K562 (cell line): ENCODE measurements around the gene SLC25A26. TPM values are rescaled to one million over a fixed set of nuclear protein-coding genes. Genes with fewer than 3 reads are reported as not detected.

ENCODE experiments used
- ATAC-seq: fragments of 200-7000 bp; cut with Tn5 transposase; 3 replicates; pipeline ENCODE4 v1.9.1; 2020; ENCODE audit warnings: moderate library complexity
- BruUV-seq: library from RNA; stranded (reverse); fragments of 400-500 nt; replicated peaks from 2 replicates; lab custom pipeline; 2021; lab: Mats Ljungman, UMichigan
- CTCF ChIA-PET: fragments of 300-600 bp; formaldehyde crosslinking; extraction: SDS; loops from one replicate; lab custom pipeline; 2021; ENCODE audit warnings: low intra/inter-chr PET ratio; lab: Yijun Ruan, JAX
- POLR2A ChIA-PET: fragments of 300-600, 350-650 bp; sonication (Branson Sonifier 250); formaldehyde crosslinking; extraction: SDS; loops from one replicate; lab custom pipeline; 2021; ENCODE audit warnings: antibody characterized with exemption, inconsistent platforms; lab: Yijun Ruan, JAX
- DNase-seq, 4 experiments: peaks; one replicate each; pipeline versions ENCODE4 v3.0.0 to v3.0.0-alpha.2; 2011 to 2018; ENCODE audit warnings: low spot score in 3 of 4, mixed read lengths in 3 of 4; ENCODE audit errors: extremely low read depth in 1 of 4
- FAIRE-seq: peaks from 2 replicates; lab custom pipeline; 2011; peaks lifted over from hg19 to GRCh38; lab: Jason Lieb, UNC
- H2AFZ ChIP-seq: 2 replicates; pipeline ENCODE4 v1.6.0; 2011; ENCODE audit warnings: low read depth, low read length, control low read depth, inconsistent platforms
- H3K27ac ChIP-seq: fragments of 200-600 bp; 3 replicates; pipeline ENCODE4 v1.8.0; 2011; ENCODE audit warnings: low read depth, mild to moderate bottlenecking, control low read depth, inconsistent platforms, low read length, moderate library complexity, mixed read lengths; ENCODE audit errors: extremely low read depth
- H3K27me3 ChIP-seq, 2 experiments: fragments of 300-600 bp in 1 of 2; 2 replicates in 1 of 2; 3 replicates in 1 of 2; pipeline versions ENCODE4 v1.6.0 to v1.8.0; 2011; ENCODE audit warnings: inconsistent platforms in 2 of 2, low read length in 2 of 2, mild to moderate bottlenecking in 1 of 2, mixed read lengths in 1 of 2, moderate library complexity in 1 of 2; ENCODE audit not compliant: control insufficient read depth in 2 of 2, insufficient read depth in 2 of 2
- H3K36me3 ChIP-seq: fragments of 300-600 bp; 3 replicates; pipeline ENCODE4 v1.8.0; 2011; ENCODE audit warnings: mild to moderate bottlenecking, low read length, inconsistent platforms; ENCODE audit not compliant: control insufficient read depth, insufficient read depth
- H3K4me1 ChIP-seq, 2 experiments: fragments of 200-600 bp in 1 of 2; replicated peaks in 1 of 2; 2 replicates in 1 of 2; 3 replicates in 1 of 2; pipeline versions ENCODE4 v1.5.1 to v1.8.0; 2011; ENCODE audit warnings: inconsistent platforms in 2 of 2, low read length in 2 of 2, mild to moderate bottlenecking in 1 of 2, mixed read lengths in 1 of 2, moderate library complexity in 1 of 2; ENCODE audit not compliant: control insufficient read depth in 2 of 2, insufficient read depth in 2 of 2
- H3K4me2 ChIP-seq: 2 replicates; pipeline ENCODE4 v1.6.1; 2011; ENCODE audit warnings: low read length, control low read depth, inconsistent platforms, mixed read lengths; ENCODE audit not compliant: insufficient read depth
- H3K4me3 ChIP-seq: fragments of 200-600 bp; sonication (generic), shearing (Covaris generic); 2 replicates; pipeline ENCODE4 v1.5.1; 2016; ENCODE audit warnings: control low read depth, inconsistent platforms
- H3K79me2 ChIP-seq: fragments of 200-600 bp; 3 replicates; pipeline ENCODE4 v1.8.0; 2011; ENCODE audit warnings: low read length, inconsistent platforms; ENCODE audit not compliant: control insufficient read depth, insufficient read depth
- H3K9ac ChIP-seq, 2 experiments: 2 replicates each; pipeline versions ENCODE4 v1.6.0 to v1.6.1; 2011; ENCODE audit warnings: low read depth in 2 of 2, low read length in 2 of 2, control low read depth in 1 of 2, inconsistent platforms in 1 of 2, mild to moderate bottlenecking in 1 of 2, mixed read lengths in 1 of 2; ENCODE audit not compliant: insufficient read depth in 1 of 2
- H3K9me1 ChIP-seq: one replicate; pipeline ENCODE4 v1.6.0; 2011; ENCODE audit warnings: inconsistent platforms, mild to moderate bottlenecking, low read length, moderate library complexity; ENCODE audit not compliant: control insufficient read depth, insufficient read depth
- H3K9me3 ChIP-seq: replicated peaks from 2 replicates; pipeline ENCODE4 v1.5.1; 2011; ENCODE audit warnings: low read depth, low read length, inconsistent platforms; ENCODE audit not compliant: control insufficient read depth, insufficient read depth
- H4K20me1 ChIP-seq: replicated peaks from 2 replicates; pipeline ENCODE4 v1.6.1; 2011; ENCODE audit warnings: low read length, inconsistent platforms, mixed read lengths; ENCODE audit not compliant: control insufficient read depth, insufficient read depth
- NRF1 ChIP-seq, 2 experiments: fragments of 450-650 bp; IDR thresholded peaks in 1 of 2; conservative IDR thresholded peaks in 1 of 2; 2 replicates each; pipeline ENCODE4 v1.6.1; 2014; ENCODE audit warnings: mild to moderate bottlenecking in 2 of 2
- SAFB ChIP-seq: fragments of 200-400 bp; formaldehyde crosslinking; IDR thresholded peaks from 2 replicates; pipeline ENCODE4 v1.6.1; 2017; ENCODE audit warnings: low read depth, low read length, borderline replicate concordance
- ZNF561 ChIP-seq: fragments of 450-650 bp; formaldehyde crosslinking; conservative IDR thresholded peaks from 2 replicates; pipeline ENCODE4 v1.4.0; 2020; ENCODE audit warnings: mild to moderate bottlenecking, moderate library complexity
- WGBS: fragments of 100-300 bp; shearing (Covaris generic); methylation state at CpG from one replicate; pipeline ENCODE4 v1.1.6; 2016; ENCODE audit warnings: low coverage, mixed read lengths; ENCODE audit not compliant: insufficient coverage; ENCODE audit errors: missing lambda C conversion rate; 5-methylcytosine and 5-hydroxymethylcytosine counted together
- in situ Hi-C: fragments of 300-500 bp; cut with MboI; formaldehyde crosslinking; loops from 4 replicates; pipeline ENCODE4 v1.15.0; 2018; ENCODE audit warnings: inconsistent platforms, mixed read lengths
- intact Hi-C: fragments of 100-400 bp; cut with micrococcal nuclease; formaldehyde crosslinking; loops from 2 replicates; pipeline ENCODE4 v1.14.2; 2022
- polyA plus RNA-seq, 8 experiments: library from polyadenylated mRNA; depleted of rRNA in 4 of 8; stranded (reverse) in 5 of 8; unstranded in 3 of 8; fragments of >200 nt; fragmentation: Nextera tagmentation in 2 of 8; fragmentation: Illumina TruSeq in 1 of 8; extraction: Ambion mirVana in 2 of 8; extraction: Trizol in 1 of 8; gene quantifications; 2 replicates each; pipeline versions ENCODE4 v1.2.1 to v1.2.3, GENCODE V29; 2011 to 2014; ENCODE audit warnings: inconsistent platforms in 1 of 8, missing spikeins in 1 of 8
- total RNA-seq, 7 experiments: library from RNA; depleted of rRNA in 6 of 7; stranded (reverse); fragments of >200 nt in 6 of 7; fragmentation: Illumina TruSeq in 2 of 7; extraction: Trizol in 2 of 7; gene quantifications; 2 replicates each; pipeline versions ENCODE4 v1.2.1 to v1.2.3, GENCODE V29; 2011 to 2021; ENCODE audit warnings: low replicate concordance in 1 of 7
- TF ChIP-seq, protein P1 (sequence below): sonication (generic); formaldehyde crosslinking; IDR thresholded peaks from 2 replicates; pipeline ENCODE4 v1.8.0; 2022; ENCODE audit warnings: missing genetic modification reagents, mild to moderate bottlenecking, moderate library complexity, borderline replicate concordance
- TF ChIP-seq, protein P2 (sequence below): sonication (generic); formaldehyde crosslinking; IDR thresholded peaks from 2 replicates; pipeline ENCODE4 v1.8.1; 2023; ENCODE audit warnings: mild to moderate bottlenecking, missing genetic modification reagents

SLC25A26 gene
- total and polyA plus RNA-seq, 9 of the 15 experiments (the other 6 are each of a cell fraction or from before 2014, with no cell fraction given), result 7.2 to 29.1 (median 12.6) TPM

DNA sequence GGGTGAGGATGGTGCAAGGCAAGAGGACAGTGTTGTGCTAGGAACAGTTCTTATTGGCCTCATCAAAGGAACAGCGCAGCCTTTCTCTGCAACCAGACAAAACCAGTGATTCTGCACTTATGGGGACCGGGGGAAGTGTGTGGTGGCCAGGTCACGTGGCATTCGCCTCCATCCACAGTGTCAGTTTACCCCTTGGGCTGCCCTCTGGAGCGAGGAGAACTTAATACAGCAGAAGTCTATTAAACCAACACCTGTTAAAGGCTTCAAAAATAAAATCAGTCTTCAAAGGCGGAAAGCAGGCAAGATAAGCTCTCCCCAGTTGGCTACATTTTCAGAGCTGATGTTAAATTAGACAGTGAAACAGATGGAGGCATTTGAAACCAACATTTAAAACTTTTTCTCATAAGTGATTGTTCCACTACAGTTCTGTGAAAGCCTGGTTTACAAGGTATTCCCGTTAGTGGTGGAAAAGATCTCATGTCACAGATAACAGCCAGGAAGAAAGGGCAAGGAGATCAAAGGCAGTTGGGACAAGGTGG is 204.8 kb downstream of the SLC25A26 start:
- Histone ChIP-seq H3K4me3 (no peak overlapping the region), H3K9me1 (no peaks in the 10 kb centered on the region), H3K9me3 (no peaks in the 10 kb centered on the region), H3K27ac (no peak overlapping the region), H3K4me1 (no peaks in the 10 kb centered on the region), H2AFZ (no peak overlapping the region), H3K9ac (no peak overlapping the region), H3K27me3 (peaks cover 4 to 14% of the 10 kb centered on the region in 2 experiments; a peak in 3 of 5 replicates), H4K20me1 (no peaks in the 10 kb centered on the region; the same call in 1 of the 2 replicates), H3K4me2 (no peak overlapping the region), H3K79me2 (no peaks in the 10 kb centered on the region), H3K36me3 (no peaks in the 10 kb centered on the region)
- intact Hi-C loops, result no loop called here
- no peak for ATAC-seq
- WGBS, result 0% methylated on average over 7 of the region's 7 CpGs
- ChIA-PET POLR2A (no interaction called here), CTCF (no interaction called here)
- in situ Hi-C loops, result no loop called here
- no peak for TF ChIP-seq ZNF561 (CRISPR knock-in tag)
- TF ChIP-seq, protein P1, sequence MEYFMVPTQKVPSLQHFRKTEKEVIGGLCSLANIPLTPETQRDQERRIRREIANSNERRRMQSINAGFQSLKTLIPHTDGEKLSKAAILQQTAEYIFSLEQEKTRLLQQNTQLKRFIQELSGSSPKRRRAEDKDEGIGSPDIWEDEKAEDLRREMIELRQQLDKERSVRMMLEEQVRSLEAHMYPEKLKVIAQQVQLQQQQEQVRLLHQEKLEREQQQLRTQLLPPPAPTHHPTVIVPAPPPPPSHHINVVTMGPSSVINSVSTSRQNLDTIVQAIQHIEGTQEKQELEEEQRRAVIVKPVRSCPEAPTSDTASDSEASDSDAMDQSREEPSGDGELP (CRISPR knock-in tag), result no peak
- no peak for TF ChIP-seq SAFB
- TF ChIP-seq, protein P2, sequence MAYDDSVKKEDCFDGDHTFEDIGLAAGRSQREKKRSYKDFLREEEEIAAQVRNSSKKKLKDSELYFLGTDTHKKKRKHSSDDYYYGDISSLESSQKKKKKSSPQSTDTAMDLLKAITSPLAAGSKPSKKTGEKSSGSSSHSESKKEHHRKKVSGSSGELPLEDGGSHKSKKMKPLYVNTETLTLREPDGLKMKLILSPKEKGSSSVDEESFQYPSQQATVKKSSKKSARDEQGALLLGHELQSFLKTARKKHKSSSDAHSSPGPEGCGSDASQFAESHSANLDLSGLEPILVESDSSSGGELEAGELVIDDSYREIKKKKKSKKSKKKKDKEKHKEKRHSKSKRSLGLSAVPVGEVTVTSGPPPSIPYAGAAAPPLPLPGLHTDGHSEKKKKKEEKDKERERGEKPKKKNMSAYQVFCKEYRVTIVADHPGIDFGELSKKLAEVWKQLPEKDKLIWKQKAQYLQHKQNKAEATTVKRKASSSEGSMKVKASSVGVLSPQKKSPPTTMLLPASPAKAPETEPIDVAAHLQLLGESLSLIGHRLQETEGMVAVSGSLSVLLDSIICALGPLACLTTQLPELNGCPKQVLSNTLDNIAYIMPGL (CRISPR knock-in tag), result no peak
- TF ChIP-seq NRF1 (conservative IDR thresholded peaks at IDR 0.05 in 1 of 2, IDR thresholded peaks at IDR 0.05 in 1 of 2), result no peak
- BruUV-seq, result no TSS peak
- DNase-seq, result no peak
- no peak for FAIRE-seq
